OCI-LY7 (cell line): ENCODE data around the gene FAM136A. TPM values are rescaled to one million over a fixed set of nuclear protein-coding genes. Genes with fewer than 3 reads are reported as not detected.

Experiments
- BruUV-seq: library from RNA; stranded (reverse); fragments of 400-500 nt; replicated peaks from 2 replicates; lab custom pipeline; 2021; lab: Mats Ljungman, UMichigan
- CTCF ChIA-PET: fragments of 300-600 bp; sonication (Branson Sonifier 250); formaldehyde crosslinking; loops from one replicate; lab custom pipeline; 2022; ENCODE audit warnings: antibody characterized with exemption; ENCODE audit not compliant: unreplicated experiment; lab: Charles Lee
- POLR2A ChIA-PET: fragments of 300-600 bp; sonication (Branson Sonifier 250); formaldehyde crosslinking; loops from one replicate; lab custom pipeline; 2022; ENCODE audit warnings: antibody characterized with exemption; lab: Charles Lee
- DNase-seq: peaks from one replicate; pipeline ENCODE4 v3.0.0-alpha.2; 2015; ENCODE audit warnings: low spot score
- H2AFZ ChIP-seq: fragments of 200-600 bp; sonication (generic), shearing (Covaris generic); 2 replicates; pipeline ENCODE4 v1.6.1; 2014; ENCODE audit warnings: mild to moderate bottlenecking, antibody characterized with exemption, low read length, moderate library complexity
- H3K27ac ChIP-seq: fragments of 200-600 bp; sonication (generic); 2 replicates; pipeline ENCODE4 v1.5.1; 2014; ENCODE audit warnings: mixed run types, low read depth, mild to moderate bottlenecking, moderate library complexity, low read length, inconsistent platforms; ENCODE audit not compliant: poor library complexity, severe bottlenecking
- H3K36me3 ChIP-seq: fragments of 200-600 bp; sonication (generic); 2 replicates; pipeline ENCODE4 v1.6.1; 2014; ENCODE audit warnings: mild to moderate bottlenecking, antibody characterized with exemption, low read length, moderate library complexity, mixed read lengths; ENCODE audit not compliant: insufficient read depth
- H3K4me1 ChIP-seq: fragments of 200-600 bp; sonication (generic); 2 replicates; pipeline ENCODE4 v1.5.1; 2014; ENCODE audit warnings: mild to moderate bottlenecking, low read length; ENCODE audit not compliant: insufficient read depth, poor library complexity, severe bottlenecking
- H3K4me2 ChIP-seq: fragments of 200-600 bp; sonication (generic); 2 replicates; pipeline ENCODE4 v1.6.1; 2014; ENCODE audit warnings: mild to moderate bottlenecking, low read length
- H3K4me3 ChIP-seq: fragments of 200-600 bp; sonication (generic); 2 replicates; pipeline ENCODE4 v1.5.1; 2014; ENCODE audit warnings: mild to moderate bottlenecking, low read depth, low read length; ENCODE audit not compliant: poor library complexity, severe bottlenecking
- H3K79me2 ChIP-seq: fragments of 200-600 bp; sonication (generic); 2 replicates; pipeline ENCODE4 v1.6.1; 2016; ENCODE audit warnings: low read depth, mild to moderate bottlenecking, low read length, moderate library complexity, mixed read lengths; ENCODE audit not compliant: insufficient read depth
- H3K9me2 ChIP-seq: fragments of 200-600 bp; sonication (generic); 2 replicates; pipeline ENCODE4 v1.6.1; 2016; ENCODE audit warnings: mild to moderate bottlenecking, low read length, mixed read lengths; ENCODE audit not compliant: insufficient read depth
- H3K9me3 ChIP-seq: fragments of 200-600 bp; sonication (generic); 2 replicates; pipeline ENCODE4 v1.6.1; 2014; ENCODE audit warnings: mild to moderate bottlenecking, mixed run types, low read length, mixed read lengths
- H4K20me1 ChIP-seq: fragments of 200-600 bp; sonication (generic); 2 replicates; pipeline ENCODE4 v1.6.1; 2014; ENCODE audit warnings: mild to moderate bottlenecking, antibody characterized with exemption, low read length, moderate library complexity, mixed read lengths; ENCODE audit not compliant: insufficient read depth
- EZH2phosphoT487 ChIP-seq: fragments of 200-600 bp; sonication (generic); IDR thresholded peaks from 2 replicates; pipeline ENCODE4 v1.6.1; 2018; ENCODE audit warnings: low read depth, borderline replicate concordance, mild to moderate bottlenecking, mixed run types, antibody characterized with exemption, low read length, moderate library complexity, mixed read lengths
- intact Hi-C: fragments of 100-400 bp; cut with micrococcal nuclease; formaldehyde crosslinking; loops from one replicate; pipeline ENCODE4 v1.10.0; 2022; ENCODE audit not compliant: unreplicated experiment
- total RNA-seq, 2 experiments: library from RNA; depleted of rRNA in 1 of 2; stranded (reverse); fragments of >200 nt in 1 of 2; shearing (Covaris generic) in 1 of 2; gene quantifications; 2 replicates each; pipeline ENCODE4 v1.2.3, GENCODE V29; 2014 to 2022
- TF ChIP-seq, protein P1 (sequence below): fragments of 200-600 bp; sonication (generic); conservative IDR thresholded peaks from 2 replicates; pipeline ENCODE4 v1.5.1; 2014; ENCODE audit warnings: mild to moderate bottlenecking, antibody characterized with exemption, low read length, moderate library complexity, mixed read lengths

FAM136A gene
- total RNA-seq, 2 experiments from 2014 or later: 57.2 to 82.2 TPM

DNA sequence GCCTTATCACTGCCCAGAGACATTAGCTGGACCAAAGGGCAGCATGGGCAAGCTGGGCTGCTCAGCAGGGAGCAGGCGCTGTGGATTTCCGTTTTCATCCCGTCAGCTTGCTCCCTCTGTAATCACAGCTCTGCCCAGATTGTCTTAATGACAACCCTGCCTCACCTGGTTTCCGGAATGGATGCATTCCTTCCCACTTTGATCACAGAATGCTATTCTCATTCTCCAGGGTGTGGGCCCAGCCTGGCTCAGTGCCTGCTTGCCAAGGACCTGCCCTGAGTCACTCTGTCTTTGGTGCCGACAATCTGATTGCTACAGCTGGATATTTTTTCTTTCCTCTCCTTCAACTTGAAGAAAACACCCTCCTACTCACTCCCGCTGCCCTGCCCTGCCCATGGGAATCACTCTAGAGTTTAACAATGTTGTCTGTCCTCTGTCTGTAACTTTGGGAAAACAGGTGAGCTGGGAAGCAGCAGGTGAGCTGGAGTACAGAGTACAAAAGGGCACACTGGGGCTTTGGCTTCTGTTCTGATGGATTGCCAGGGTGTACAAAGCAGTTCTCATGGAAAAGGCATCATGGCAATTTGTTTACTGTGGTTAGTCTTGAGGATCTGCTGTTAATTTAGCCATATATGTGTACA is 27.2 kb upstream of the FAM136A start:
- Histone ChIP-seq H3K27ac (no peak overlapping the region), H3K9me3 (no peaks in the 10 kb centered on the region), H3K9me2 (no peaks in the 10 kb centered on the region), H3K79me2 (no peaks in the 10 kb centered on the region), H3K36me3 (no peaks in the 10 kb centered on the region), H3K4me1 (no peaks in the 10 kb centered on the region), H4K20me1 (no peaks in the 10 kb centered on the region), H3K4me2 (no peak overlapping the region), H2AFZ (no peak overlapping the region), H3K4me3 (no peak overlapping the region)
- intact Hi-C loops: no loop called here
- no TSS peak for BruUV-seq
- no peak for TF ChIP-seq EZH2phosphoT487
- TF ChIP-seq, protein P1, sequence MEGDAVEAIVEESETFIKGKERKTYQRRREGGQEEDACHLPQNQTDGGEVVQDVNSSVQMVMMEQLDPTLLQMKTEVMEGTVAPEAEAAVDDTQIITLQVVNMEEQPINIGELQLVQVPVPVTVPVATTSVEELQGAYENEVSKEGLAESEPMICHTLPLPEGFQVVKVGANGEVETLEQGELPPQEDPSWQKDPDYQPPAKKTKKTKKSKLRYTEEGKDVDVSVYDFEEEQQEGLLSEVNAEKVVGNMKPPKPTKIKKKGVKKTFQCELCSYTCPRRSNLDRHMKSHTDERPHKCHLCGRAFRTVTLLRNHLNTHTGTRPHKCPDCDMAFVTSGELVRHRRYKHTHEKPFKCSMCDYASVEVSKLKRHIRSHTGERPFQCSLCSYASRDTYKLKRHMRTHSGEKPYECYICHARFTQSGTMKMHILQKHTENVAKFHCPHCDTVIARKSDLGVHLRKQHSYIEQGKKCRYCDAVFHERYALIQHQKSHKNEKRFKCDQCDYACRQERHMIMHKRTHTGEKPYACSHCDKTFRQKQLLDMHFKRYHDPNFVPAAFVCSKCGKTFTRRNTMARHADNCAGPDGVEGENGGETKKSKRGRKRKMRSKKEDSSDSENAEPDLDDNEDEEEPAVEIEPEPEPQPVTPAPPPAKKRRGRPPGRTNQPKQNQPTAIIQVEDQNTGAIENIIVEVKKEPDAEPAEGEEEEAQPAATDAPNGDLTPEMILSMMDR: no peak
- ChIA-PET POLR2A (interaction anchor here (0.5 kb wide), 1 partner anchor 463 kb away, joined by 3 read pairs; no protein-coding TSS in a partner anchor), CTCF (no interaction called here)
- DNase-seq: no peak

DNA sequence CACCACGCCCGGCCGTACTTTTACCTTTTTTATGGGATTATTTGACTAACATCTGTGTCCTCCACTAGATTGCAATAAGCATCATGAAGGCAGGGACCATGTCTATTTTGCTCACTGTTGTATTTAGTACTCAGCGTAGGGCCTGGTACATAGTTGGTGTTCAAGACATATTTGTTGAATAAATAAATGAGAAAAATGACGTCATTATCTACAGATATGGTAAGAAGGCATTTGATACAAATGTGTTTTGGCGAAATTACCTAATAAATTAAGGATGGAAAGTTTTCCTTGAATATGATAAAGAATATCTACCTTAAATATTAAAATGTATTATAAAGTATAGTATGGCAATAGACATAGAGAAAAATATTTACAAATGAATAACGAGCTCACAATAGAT is 24.0 kb upstream of the FAM136A start:
- no peaks in the 10 kb centered on the region for H4K20me1 ChIP-seq
- H3K9me3 ChIP-seq: no peaks in the 10 kb centered on the region
- POLR2A ChIA-PET: interaction anchor here (1.2 kb wide), 1 partner anchor 8 kb away, joined by 3 read pairs; no protein-coding TSS in a partner anchor
- CTCF ChIA-PET: no interaction called here
- H3K9me2 ChIP-seq: no peaks in the 10 kb centered on the region
- H3K4me1 ChIP-seq: no peaks in the 10 kb centered on the region
- H2AFZ ChIP-seq: no peak overlapping the region
- TF ChIP-seq, protein P1: no peak
- TF ChIP-seq EZH2phosphoT487: no peak
- no TSS peak for BruUV-seq
- H3K27ac ChIP-seq: no peak overlapping the region
- DNase-seq: no peak
- no peak overlapping the region for H3K4me3 ChIP-seq
- no peak overlapping the region for H3K4me2 ChIP-seq
- H3K36me3 ChIP-seq: no peaks in the 10 kb centered on the region
- H3K79me2 ChIP-seq: no peaks in the 10 kb centered on the region
- intact Hi-C loops: no loop called here

DNA sequence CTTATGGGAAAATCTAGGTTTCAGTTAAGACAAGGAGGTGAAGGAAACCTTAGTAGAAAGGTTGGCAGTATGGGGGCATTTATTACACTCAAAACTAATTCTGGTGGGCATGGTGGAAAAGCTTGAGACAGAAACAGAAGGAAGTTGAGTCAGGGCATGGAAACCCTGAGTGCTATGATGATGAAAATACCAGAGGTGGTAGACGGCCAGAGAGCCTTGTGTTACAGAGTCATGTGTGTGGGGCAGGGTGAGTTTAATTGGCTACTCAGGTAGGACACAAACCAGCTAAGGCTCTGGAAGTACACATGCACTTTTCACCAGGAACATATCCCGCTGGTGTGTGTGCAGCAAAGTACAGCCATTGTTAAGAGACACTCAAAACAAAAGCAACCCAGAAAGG is 20.7 kb upstream of the FAM136A start:
- no peak for TF ChIP-seq EZH2phosphoT487
- TF ChIP-seq, protein P1: no peak
- Histone ChIP-seq H3K4me3 (no peak overlapping the region), H3K79me2 (no peaks in the 10 kb centered on the region), H3K9me3 (no peaks in the 10 kb centered on the region), H2AFZ (no peak overlapping the region), H3K4me2 (no peak overlapping the region), H4K20me1 (no peaks in the 10 kb centered on the region), H3K27ac (no peak overlapping the region), H3K36me3 (no peaks in the 10 kb centered on the region), H3K4me1 (no peaks in the 10 kb centered on the region), H3K9me2 (no peaks in the 10 kb centered on the region)
- intact Hi-C loops: no loop called here
- no peak for DNase-seq
- ChIA-PET CTCF (no interaction called here), POLR2A (interaction anchor here (0.7 kb wide), 1 partner anchor 32 kb away, joined by 4 read pairs; no protein-coding TSS in a partner anchor)
- BruUV-seq: no TSS peak
